Lower leg skin (tissue), 3 donors: Measurements from ENCODE around the gene UBXN6.

Source experiments
- CTCF ChIP-seq, 3 donors: fragments of 450-650 bp; IDR thresholded peaks; one replicate each; pipeline ENCODE4 v1.5.1; 2016; ENCODE audit warnings: antibody characterized with exemption in 3 of 3, mild to moderate bottlenecking in 3 of 3, moderate library complexity in 2 of 3
- POLR2A ChIP-seq, 2 donors: fragments of 450-650 bp; IDR thresholded peaks; one replicate each; pipeline ENCODE4 v1.6.1; 2016 to 2017; ENCODE audit warnings: antibody characterized with exemption in 2 of 2, mild to moderate bottlenecking in 1 of 2, moderate library complexity in 1 of 2

- no peak for TF ChIP-seq CTCF (IDR thresholded peaks at IDR 0.05)
- TF ChIP-seq POLR2A (IDR thresholded peaks at IDR 0.05): no peak
Measured at GRCh38 chr19:4474514-4475022, 17.0 kb upstream of the UBXN6 start.
